22Rv1 (cell line): ENCODE results near the gene SUCLG2.
"Not testable (repeated sequence)": the region's sequence is repeated elsewhere in the genome, so short reads cannot be mapped to it uniquely, and the experiment has no call there.

Experiments used
- H3K27ac ChIP-seq: fragments of 450-650 bp; 2 replicates; pipeline ENCODE4 v1.5.1; 2017
- ZFX ChIP-seq: fragments of 450-650 bp; IDR thresholded peaks from 2 replicates; pipeline ENCODE4 v1.6.1; 2017; ENCODE audit warnings: antibody characterized with exemption, borderline replicate concordance
- TF ChIP-seq, protein P1 (sequence below): fragments of 450-650 bp; IDR thresholded peaks from 2 replicates; pipeline ENCODE4 v1.5.1; 2017; ENCODE audit warnings: mild to moderate bottlenecking

Gene SUCLG2

GRCh38 chr3:67587811-67588210 is 66.6 kb downstream of the SUCLG2 start:
- no peak overlapping the region for H3K27ac ChIP-seq
- TF ChIP-seq, protein P1, sequence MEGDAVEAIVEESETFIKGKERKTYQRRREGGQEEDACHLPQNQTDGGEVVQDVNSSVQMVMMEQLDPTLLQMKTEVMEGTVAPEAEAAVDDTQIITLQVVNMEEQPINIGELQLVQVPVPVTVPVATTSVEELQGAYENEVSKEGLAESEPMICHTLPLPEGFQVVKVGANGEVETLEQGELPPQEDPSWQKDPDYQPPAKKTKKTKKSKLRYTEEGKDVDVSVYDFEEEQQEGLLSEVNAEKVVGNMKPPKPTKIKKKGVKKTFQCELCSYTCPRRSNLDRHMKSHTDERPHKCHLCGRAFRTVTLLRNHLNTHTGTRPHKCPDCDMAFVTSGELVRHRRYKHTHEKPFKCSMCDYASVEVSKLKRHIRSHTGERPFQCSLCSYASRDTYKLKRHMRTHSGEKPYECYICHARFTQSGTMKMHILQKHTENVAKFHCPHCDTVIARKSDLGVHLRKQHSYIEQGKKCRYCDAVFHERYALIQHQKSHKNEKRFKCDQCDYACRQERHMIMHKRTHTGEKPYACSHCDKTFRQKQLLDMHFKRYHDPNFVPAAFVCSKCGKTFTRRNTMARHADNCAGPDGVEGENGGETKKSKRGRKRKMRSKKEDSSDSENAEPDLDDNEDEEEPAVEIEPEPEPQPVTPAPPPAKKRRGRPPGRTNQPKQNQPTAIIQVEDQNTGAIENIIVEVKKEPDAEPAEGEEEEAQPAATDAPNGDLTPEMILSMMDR, result no peak
- TF ChIP-seq ZFX, result no peak

DNA sequence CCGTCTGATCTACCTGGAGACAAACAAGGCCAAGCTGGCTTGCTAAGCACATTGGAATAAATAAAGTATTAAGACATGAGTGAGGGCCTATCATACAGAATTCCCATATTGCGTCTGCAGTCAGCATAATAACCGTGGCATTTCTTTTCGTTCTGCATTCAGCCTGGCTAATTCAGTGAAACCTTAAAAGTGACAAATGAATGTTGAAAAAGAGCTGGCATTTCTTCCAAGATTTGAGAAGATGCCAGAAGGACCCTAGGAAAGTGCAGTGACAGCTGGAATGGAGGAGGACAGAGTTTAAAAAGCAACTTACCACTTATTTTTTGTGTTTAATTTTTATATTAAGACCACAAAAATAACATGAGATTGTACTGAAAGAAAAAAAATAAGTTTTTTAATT is 67.1 kb downstream of the SUCLG2 start:
- no peak overlapping the region for H3K27ac ChIP-seq
- TF ChIP-seq, protein P1, result no peak
- TF ChIP-seq ZFX, result no peak

- H3K27ac ChIP-seq, result not testable (repeated sequence)
These were observed 69.8 kb downstream of the SUCLG2 start for GRCh38 chr3:67584608-67585007.

DNA sequence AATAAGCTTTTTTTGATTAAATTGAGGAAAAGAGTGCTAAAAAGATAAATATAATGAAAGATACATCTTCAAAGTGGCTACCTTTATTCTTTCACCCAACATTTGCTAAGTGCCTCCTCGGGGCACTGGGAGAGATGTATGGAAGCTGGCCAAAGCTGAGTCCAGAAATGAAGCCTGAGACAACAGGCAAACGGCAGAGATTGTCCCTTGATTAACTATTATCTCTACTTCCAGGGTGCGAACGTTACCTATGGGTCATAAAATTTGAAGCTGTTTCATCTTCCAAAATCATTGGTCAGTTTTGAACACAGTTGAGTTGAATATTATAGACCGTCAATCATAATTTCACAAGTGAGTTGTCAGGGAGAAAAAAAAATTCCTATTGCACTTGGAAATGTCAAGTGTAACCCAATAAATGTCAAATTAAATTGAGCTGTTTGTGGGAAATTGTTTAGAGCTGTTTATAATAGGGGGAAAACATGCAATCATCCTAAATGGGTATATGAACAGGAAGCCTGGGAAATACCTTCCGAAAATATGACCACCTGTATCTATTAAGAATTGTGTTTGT is 73.9 kb downstream of the SUCLG2 start:
- TF ChIP-seq ZFX, result no peak
- TF ChIP-seq, protein P1, result no peak
- no peak overlapping the region for H3K27ac ChIP-seq

GRCh38 chr3:67578416-67578815 is 76.0 kb downstream of the SUCLG2 start:
- H3K27ac ChIP-seq, result no peak overlapping the region
- TF ChIP-seq, protein P1, result no peak
- TF ChIP-seq ZFX, result no peak

DNA sequence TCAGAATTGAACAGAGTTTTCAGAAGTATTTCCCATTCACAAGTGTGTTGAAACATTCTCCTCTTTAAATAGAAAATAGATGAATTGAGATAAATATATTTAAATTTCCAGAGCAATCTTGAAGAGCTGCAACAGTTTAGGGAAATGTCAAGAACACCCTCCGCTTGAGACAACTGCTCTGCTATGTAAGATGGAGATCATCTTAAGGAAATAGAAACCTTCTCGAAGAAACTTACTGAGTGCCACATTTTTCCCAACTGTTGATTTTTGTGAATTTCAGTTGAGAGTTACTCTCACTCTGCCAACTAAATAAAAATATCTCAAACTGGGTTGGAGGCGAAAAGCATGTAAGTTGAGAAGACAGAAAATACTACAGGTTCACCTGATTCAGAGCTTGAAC is 78.0 kb downstream of the SUCLG2 start:
- H3K27ac ChIP-seq, result no peak overlapping the region
- TF ChIP-seq ZFX, result no peak
- TF ChIP-seq, protein P1, result no peak

DNA sequence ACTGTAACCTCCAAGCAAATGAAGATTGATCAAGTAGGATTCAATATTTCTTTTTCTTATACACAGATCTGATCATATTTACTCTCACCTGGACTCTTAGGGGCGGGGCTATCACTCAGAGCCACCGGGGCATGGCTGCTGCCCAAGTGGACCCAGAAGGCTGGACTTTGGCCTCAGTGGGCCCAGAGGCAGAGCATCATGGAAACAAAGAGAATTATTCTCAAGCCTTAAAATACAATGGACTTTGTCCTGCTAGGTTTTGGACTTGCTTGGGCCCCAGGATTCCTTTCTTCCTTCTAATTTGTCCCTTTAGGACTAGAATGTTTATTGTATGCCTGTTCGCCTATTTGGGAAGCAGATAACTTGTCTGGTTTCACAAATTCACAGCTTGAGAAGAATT is 85.1 kb downstream of the SUCLG2 start:
- H3K27ac ChIP-seq, result no peak overlapping the region
- no peak for TF ChIP-seq ZFX
- TF ChIP-seq, protein P1, result no peak

DNA sequence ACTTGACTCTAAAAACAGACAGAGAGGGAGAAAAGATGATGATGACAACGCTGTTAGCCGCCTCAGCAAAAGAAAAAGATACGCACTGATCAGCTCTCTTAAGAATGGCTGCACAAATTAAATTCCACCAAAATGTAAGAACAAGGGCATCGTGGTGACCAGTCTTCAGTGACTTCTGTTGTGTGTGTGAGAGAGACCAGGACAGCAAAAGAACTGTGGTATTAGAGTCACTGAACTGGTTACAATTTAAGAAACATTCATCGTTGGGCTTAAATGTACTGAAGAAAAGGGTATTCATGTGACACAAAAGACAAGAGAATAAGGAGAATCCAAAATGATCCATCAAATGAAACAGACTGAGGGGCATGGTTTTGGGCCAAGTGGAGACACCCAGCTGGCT is 86.5 kb downstream of the SUCLG2 start:
- TF ChIP-seq, protein P1, result no peak
- TF ChIP-seq ZFX, result no peak

More for the DNA sequence above, 86.5 kb downstream of the SUCLG2 start:
- H3K27ac ChIP-seq, result no peak overlapping the region
